ENCODE data around the gene SRC. TPM values are rescaled to one million over a fixed set of nuclear protein-coding genes. Genes with fewer than 3 reads are reported as not detected.

Gene SRC
- total RNA-seq, 1 donor from 2014 or later: 5.0 TPM

DNA sequence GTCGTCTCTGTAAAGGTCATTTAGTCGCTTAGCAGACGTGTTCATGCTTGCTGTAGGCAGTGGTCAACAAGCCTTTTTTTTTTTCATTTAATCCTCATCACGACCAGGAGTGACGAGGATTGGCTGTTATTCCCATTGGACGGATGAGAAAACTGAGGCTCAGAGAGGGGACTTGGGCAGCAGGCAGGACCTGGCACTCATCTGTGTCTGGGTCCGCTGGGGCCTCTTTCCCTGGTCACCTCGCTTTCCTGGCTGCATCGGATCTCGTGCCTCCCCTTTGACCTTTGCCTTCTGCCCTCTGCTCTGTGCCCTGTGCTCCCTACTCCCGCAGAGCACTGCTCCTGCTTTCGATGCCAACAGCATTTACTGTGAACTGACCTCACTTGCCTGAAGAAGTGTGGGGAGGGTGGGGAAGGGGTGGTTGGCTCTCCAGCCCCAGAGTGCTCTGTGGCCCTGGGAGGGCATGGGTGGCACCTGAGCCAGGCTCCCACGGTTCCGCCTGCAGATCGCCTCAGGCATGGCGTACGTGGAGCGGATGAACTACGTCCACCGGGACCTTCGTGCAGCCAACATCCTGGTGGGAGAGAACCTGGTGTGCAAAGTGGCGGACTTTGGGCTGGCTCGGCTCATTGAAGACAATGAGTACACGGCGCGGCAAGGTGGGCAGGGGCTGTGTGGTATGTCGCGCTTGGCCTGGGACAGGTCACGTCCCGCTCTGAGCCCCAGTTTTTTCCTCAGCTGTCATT lies 56.2 kb downstream of the SRC start:
- DNase-seq (ENCODE audit: low spot score): no peak
- intact Hi-C loops (cut with DNase I): no loop called here

DNA sequence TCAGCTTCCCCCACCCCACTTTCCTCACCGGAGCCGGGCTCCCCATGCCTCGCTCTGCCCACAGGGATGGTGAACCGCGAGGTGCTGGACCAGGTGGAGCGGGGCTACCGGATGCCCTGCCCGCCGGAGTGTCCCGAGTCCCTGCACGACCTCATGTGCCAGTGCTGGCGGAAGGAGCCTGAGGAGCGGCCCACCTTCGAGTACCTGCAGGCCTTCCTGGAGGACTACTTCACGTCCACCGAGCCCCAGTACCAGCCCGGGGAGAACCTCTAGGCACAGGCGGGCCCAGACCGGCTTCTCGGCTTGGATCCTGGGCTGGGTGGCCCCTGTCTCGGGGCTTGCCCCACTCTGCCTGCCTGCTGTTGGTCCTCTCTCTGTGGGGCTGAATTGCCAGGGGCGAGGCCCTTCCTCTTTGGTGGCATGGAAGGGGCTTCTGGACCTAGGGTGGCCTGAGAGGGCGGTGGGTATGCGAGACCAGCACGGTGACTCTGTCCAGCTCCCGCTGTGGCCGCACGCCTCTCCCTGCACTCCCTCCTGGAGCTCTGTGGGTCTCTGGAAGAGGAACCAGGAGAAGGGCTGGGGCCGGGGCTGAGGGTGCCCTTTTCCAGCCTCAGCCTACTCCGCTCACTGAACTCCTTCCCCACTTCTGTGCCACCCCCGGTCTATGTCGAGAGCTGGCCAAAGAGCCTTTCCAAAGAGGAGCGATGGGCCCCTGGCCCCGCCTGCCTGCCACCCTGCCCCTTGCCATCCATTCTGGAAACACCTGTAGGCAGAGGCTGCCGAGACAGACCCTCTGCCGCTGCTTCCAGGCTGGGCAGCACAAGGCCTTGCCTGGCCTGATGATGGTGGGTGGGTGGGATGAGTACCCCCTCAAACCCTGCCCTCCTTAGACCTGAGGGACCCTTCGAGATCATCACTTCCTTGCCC lies 57.4 kb downstream of the SRC start:
- no peak for DNase-seq (ENCODE audit: low spot score)
- intact Hi-C loops (cut with DNase I): no loop called here

DNA sequence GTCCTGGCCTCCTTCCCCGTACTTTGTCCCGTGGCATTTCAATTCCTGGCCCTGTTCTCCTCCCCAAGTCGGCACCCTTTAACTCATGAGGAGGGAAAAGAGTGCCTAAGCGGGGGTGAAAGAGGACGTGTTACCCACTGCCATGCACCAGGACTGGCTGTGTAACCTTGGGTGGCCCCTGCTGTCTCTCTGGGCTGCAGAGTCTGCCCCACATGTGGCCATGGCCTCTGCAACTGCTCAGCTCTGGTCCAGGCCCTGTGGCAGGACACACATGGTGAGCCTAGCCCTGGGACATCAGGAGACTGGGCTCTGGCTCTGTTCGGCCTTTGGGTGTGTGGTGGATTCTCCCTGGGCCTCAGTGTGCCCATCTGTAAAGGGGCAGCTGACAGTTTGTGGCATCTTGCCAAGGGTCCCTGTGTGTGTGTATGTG lies 58.5 kb downstream of the SRC start:
- no peak for DNase-seq (ENCODE audit: low spot score)
- intact Hi-C loops (cut with DNase I): no loop called here

DNA sequence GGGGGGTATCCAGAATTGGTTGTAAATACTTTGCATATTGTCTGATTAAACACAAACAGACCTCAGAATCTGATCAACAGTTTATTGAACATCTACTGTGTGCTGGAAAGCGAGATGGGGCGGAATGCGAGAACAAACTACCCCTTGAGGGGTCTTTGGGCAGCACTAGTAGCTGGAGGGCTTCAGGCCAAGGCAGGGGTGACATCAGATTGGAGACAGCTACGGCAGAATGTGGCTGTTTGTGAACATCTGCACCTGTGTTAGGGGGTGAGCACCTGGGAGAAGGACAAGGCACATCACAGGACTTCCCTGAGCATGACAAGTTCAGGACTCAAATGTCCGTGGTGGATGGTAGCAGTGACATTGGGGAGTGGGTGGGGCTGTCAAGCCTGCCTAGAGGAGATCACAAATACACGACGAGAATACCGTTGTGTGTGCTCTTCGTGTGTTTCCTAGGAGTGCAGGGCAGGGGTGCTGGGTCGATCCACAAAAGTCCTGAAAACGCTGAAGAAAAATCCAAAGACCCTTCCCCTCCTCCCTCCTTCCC lies 59.5 kb downstream of the SRC start:
- intact Hi-C loops (cut with DNase I): no loop called here
- DNase-seq (ENCODE audit: low spot score): no peak

DNA sequence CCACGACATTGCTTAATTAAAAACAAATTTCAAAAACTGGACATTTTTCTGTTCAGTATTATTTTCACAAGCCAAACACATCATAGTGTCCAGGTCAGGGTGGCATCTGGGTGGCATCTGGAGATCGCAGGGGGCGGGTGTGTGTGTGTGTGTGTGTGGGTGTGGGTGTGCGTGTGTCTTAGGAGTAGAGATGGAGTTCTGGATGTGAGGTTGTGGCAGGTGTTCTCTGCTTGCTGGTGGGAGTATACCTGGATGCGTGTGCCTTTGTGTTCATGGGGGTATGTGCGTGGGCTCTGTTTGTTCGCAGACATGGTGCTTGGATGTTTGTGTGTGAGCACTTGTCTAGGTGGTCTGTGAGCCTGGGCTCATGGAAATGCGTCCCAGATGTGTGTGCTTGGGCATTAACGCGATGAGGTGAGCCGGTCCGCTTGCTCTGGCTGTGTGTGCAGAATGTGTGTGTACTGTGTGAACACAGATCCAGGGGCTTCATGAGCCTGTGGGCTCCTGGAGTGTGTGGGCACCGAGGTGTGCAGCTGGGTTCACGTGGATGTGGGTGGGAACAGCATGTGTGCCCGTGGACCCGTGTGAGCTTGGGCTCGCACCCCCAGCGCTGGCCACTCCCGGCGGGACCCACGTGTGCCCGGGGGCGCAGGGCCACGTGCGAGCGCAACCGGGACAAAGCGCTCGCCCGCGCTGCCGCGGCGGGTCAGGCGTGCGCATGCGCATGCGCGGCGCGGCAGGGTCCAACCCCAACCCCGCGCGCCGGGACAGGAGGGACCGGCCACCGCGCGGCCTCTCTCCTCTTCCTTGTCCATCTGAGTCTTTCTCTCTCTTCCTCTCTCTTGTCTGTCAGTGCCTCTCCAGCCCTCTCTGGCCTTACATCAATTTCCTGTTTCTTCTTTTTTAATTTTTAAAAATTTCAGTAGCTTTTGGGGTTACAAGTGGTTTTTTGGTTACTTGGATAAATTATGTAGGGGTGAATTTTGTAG lies 60.4 kb downstream of the SRC start:
- DNase-seq (ENCODE audit: low spot score): no peak
- intact Hi-C loops (cut with DNase I): no loop called here

DNA sequence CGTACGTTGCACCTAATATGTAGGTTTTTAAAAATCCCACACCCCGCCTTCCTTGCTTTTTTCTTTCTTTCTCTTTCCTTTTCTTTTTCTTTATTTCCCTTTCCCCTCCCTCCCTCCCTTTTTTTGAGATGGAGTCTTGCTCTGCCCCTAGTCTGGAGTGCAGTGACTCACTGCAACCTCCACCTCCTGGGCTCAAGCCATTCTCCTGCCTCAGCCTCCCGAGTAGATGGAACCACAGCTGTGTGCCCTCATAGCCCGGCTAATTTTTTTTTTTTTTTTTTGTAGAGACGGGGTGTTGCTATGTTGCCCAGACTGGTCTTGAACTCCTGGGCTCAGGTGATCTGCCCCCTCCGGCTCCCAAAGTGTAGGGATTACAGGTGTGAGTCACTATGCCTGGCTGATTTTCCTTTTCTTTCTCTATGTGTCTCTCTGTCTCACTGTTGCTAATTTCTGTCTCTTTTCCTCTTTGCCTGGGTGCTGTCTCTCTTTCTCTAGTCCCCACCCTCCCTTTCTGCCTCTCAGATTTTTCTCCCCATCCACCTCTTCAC lies 61.2 kb downstream of the SRC start:
- intact Hi-C loops (cut with DNase I): no loop called here
- no peak for DNase-seq (ENCODE audit: low spot score)

DNA sequence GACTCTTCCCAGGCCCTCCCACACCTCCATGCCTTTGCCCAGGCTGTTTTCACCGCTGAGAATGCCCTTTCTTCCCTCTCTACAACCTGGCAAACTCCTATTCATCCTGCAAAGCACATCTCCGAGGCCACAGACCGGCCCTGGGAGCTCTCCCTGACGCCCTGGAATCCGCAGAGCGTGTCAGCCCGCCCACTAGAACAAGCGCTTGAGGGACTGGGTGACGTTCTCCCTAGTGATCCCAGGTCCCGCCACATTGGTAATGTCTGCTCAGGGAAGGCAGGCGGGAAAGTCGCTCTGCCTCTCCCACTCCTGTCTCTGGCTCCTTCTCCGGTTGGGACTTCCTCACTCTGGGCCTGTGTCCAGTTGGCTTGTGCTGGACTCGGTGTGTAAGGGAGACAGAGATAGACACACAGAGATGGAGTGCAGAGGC lies 61.6 kb downstream of the SRC start:
- no peak for DNase-seq (ENCODE audit: low spot score)
- intact Hi-C loops (cut with DNase I): no loop called here

DNA sequence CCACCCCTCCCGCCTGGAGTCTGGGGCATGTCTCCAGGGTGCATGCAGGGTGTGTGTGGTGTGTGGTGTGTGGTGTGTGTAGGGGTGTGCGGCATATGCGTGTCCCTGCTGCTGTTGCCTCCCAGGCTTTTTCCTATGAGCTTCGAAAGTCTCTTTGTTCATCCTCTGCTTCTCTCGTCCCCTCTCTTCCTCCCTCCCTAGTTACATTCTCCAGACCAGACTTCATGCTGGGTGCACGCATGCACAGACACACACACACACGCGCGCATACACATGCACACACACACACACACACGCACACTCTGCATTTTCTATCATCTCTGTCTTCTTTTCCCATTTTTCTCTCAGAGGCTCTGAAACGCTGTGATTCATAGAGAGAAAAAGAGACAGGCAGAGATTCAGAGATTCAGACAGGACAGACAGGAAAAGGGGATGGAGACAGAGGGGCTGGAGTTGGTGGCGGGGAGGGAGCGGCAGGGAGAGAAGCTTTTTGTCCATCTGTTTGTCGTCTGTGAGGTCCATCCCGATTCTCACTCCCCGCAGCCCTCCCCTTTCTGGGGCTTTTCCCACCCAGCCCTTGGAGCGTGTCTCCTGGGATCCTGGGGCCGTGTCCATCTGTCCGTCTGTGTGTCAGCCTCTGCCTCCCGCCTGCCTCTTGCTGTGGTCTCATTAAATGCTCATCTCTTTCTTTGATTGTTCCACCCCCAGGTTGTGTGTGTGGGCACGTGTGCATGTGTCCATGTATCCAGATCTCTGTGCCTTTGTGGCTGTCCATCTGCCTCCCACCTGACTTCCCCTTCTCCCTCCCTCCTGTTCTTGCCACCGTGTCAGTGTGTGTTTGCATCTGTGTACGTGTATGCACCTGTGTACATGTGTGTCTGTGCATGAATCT lies 62.6 kb downstream of the SRC start:
- intact Hi-C loops (cut with DNase I): no loop called here
- no peak for DNase-seq (ENCODE audit: low spot score)

DNA sequence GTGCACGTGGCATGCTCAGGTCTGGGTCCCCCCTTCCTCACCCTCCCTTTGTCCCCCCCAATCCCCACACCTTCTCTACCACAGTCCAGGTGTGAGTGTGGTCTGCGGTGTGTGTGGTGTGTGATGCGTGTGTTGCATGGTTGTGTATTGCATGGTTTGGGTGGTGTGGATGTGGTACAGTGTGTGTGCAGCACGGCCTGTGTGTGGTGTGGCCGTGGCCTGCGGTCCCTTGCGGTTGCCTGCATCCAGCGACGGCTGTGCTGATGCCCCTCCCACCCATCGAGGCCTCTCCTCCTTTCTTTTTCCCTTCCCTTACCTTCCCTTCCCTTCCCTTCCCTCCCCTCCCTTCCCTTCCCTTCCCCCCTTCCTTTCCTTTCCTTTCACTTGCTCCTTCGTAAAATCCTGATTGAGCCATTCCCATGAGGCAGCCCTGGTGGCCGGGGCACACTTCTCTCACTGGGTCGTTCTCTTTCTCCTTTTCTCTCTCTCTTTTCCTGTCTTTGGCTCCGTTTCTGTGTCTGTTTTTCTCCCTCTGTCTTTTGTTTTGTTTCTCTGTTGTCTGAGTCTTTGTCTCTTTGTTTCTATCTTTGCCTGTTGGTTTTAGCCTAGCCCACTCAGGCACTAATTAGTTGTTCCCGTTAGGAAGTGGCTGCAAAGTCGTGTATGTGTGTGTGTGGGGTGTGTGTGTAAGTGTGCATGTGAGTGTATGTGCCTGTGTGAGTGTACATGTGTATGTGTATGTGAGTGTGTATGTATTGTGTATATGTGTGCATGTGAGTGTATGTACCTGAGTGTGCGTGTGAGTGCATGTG lies 65.7 kb downstream of the SRC start:
- intact Hi-C loops (cut with DNase I): no loop called here
- no peak for DNase-seq (ENCODE audit: low spot score)

DNA sequence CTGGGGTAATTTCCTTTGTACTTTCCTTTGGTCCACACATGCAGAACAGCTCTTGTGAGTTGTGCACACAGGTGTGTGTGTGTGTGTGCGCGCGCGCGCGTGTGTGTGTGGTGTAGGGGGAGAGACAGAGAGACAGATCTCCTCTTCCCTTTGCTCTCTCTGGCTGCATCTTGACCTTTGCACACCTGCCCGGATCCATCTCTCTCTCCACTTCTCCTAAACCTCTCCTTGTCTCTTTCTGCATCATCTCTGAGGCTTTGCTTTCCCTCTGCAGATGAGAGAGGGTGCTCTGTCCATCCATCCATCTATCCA lies 67.0 kb downstream of the SRC start:
- DNase-seq (ENCODE audit: low spot score): no peak
- intact Hi-C loops (cut with DNase I): no loop called here

DNA sequence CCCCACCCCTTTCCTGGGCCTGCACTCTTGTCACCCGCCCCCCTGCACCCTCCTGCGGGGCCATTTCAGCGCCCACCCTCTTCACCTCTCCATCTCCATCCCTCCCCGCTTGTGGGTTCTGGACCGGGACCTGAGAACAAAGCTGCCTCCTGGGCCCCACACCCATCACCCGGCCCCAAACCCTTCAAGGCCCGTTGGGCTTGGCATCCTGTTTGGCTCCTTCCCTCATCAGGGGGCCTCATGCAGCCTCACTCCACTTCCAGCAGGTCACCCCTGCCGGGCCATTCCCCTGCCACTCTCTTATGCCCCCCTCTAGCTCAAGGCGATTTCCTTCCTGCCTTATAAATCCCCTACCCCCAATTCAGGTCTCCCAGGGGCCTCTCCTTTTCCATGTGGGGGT lies 67.4 kb downstream of the SRC start:
- intact Hi-C loops (cut with DNase I): no loop called here
- no peak for DNase-seq (ENCODE audit: low spot score)

DNA sequence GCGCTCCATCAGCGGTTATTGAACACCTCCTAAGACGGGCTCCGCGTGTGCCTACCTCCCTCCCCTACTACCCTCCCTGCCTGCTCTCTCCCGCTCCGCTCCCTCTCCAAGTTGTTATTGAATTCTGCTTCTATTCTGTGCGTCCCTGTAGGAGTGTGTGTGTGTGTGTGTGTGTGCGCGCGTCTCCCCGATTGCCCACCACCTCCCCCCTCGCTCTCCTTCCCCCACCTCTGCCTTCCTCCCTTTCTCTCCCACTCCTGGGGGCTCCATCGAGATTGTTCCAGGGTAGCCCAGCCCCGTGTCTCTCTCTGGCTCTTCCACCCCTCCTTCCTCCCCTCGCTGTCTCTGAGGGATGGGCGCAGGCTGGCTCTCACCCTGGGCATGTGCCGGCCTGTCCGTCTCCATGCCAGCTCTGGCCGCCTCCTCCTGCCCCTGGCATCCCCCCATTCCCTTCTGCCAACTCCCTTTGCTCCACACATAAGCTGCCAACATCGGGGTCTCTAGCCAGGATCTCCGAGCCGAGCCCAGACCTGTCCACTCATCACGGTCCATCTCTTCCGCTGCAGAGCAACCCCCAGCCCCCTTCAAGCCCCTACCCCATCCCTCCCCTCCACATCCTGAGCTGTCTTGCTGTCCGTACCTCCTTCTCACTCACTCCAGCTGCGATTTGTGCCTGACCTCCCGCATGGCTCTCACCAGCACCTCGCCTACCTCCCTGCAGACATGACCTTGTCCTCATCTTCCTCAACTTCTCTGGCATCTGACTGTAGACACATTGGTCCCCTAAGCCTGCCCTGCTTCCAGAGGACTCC lies 68.5 kb downstream of the SRC start:
- intact Hi-C loops (cut with DNase I): no loop called here
- no peak for DNase-seq (ENCODE audit: low spot score)

DNA sequence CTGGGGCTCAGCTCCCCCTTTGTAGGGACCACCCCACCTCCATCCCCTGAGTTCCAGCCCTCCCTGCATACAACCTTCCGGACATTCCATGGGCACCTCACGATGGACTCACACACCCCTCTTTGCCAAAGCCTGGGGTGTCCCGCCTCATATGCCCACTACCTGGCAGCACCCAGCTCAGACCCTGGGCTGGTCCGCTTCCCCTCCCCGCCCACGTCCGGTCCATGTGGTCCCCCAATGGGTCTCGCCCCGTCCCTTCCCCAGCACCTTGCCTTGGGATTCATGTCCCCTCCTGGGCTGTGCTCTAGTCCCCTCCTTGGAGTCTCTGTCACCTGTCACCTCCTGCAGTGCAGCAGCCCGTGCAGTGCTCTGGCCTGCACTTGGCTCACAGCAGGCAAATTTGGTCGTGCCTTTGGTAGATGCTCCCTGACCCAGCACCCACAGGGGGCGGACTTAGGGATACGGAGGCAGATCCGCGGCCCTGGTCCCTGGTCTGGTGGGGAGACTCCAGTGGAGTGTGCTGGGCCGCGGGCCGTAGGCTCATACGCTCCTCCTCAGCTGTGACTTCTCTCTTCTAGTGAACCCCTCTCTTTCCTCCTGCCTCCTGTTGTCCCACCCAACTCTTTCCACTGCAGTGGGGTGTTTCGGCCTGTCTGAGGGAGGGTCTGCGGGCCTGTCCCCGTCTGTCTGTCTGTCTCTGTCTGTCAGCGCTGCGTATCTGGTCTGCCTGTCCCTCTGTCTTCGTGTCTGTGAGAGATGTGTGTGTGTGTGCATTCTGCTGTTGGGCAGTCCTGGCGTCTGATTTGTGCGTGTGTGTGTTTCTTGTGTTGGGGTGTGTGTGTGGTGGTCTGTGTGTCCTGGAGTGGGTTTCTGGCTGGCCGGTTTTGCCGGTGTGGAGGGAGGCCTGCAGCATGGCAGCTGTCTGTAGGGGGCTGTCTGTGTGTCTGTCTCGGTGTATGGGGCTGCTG lies 69.5 kb downstream of the SRC start:
- intact Hi-C loops (cut with DNase I): no loop called here
- DNase-seq (ENCODE audit: low spot score): no peak

DNA sequence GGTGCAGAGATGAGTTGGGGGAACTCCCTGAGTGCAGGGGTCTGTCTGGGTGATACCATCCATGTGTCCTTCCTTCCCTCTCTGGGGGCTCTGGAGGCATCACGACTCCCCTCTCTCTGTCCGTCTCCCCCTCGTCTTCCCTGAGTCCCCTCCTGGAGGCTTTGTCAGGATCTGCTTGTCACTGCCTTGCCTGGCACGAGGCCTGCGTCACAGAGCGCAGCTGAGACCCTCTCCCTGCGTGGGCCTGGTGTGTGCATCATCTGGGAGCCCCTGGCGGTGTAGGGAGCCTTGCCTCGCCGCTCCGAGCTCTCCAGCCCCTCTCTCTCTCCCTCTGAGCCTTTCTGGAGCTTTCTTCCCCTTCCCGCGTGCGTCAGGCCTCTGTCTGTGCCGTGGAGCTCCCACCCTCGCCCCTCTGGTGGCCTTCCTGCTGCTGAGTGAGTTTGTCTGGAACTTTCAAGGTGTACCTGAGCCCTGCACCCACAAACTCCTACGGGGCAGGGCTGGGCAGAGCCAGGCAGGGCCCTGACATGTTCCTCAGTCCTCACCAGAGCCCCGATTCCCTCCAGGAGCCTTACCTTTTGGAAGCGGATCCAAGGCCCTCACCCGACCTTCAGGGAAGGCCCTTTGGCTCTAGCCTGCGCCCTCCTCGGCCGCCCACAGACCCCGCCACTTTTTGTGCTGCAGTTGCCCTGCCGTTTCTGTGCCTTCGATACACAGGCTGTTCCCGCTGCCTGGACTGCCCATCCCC lies 70.3 kb downstream of the SRC start:
- intact Hi-C loops (cut with DNase I): no loop called here

More for the DNA sequence above, 70.3 kb downstream of the SRC start:
- DNase-seq (ENCODE audit: low spot score): no peak
